OCI-LY1 (cell line): Measurements from ENCODE around the gene MEAK7.

Source experiments
- CTCF ChIP-seq: fragments of 200-600 bp; sonication (generic), shearing (Covaris generic); IDR thresholded peaks from 2 replicates; pipeline ENCODE4 v1.5.1; 2017; ENCODE audit warnings: mild to moderate bottlenecking, antibody characterized with exemption, low read length, moderate library complexity, mixed read lengths
- EZH2 ChIP-seq: fragments of 200-600 bp; sonication (generic), shearing (Covaris generic); IDR thresholded peaks from 2 replicates; pipeline ENCODE4 v1.8.0; 2017; ENCODE audit warnings: borderline replicate concordance, mixed run types, mild to moderate bottlenecking, antibody characterized with exemption, low read length, moderate library complexity, mixed read lengths

- no peak for TF ChIP-seq CTCF
- no peak for TF ChIP-seq EZH2
Measured at GRCh38 chr16:84508502-84508901, 4.0 kb upstream of the MEAK7 start.
